Lower leg skin (tissue), 4 donors: ENCODE data around the gene ADCYAP1. TPM values are rescaled to one million over a fixed set of nuclear protein-coding genes. Genes with fewer than 3 reads are reported as not detected.

ENCODE experiments used
- DNase-seq, 2 donors: peaks; one replicate each; pipeline ENCODE4 v3.0.0-alpha.2; 2019; ENCODE audit warnings: low spot score in 2 of 2
- H3K4me3 ChIP-seq: fragments of 200-600 bp; sonication (generic); 2 replicates; pipeline ENCODE4 v1.5.1; 2017; ENCODE audit warnings: mild to moderate bottlenecking, low read depth; ENCODE audit not compliant: poor library complexity, severe bottlenecking
- POLR2A ChIP-seq, 2 donors: fragments of 450-650 bp; IDR thresholded peaks; one replicate each; pipeline ENCODE4 v1.6.1; 2016 to 2017; ENCODE audit warnings: antibody characterized with exemption in 2 of 2, mild to moderate bottlenecking in 1 of 2, moderate library complexity in 1 of 2
- WGBS, 2 donors: methylation state at CpG; one replicate each; pipeline ENCODE4 v1.1.5; 2018; 5-methylcytosine and 5-hydroxymethylcytosine counted together
- intact Hi-C: fragments of 100-400 bp; cut with DNase I; formaldehyde crosslinking; loops from one replicate; pipeline ENCODE4 v1.15.0; 2023; ENCODE audit warnings: low total_unique reads
- total RNA-seq, 4 donors: library from RNA; depleted of rRNA; stranded (reverse); fragments of >200 nt; gene quantifications; one replicate each; pipeline ENCODE4 v1.1.0, GENCODE V29; 2016
- TF ChIP-seq, protein P1 (sequence below), 3 donors: fragments of 450-650 bp; IDR thresholded peaks; one replicate each; pipeline ENCODE4 v1.5.1; 2016; ENCODE audit warnings: antibody characterized with exemption in 3 of 3, mild to moderate bottlenecking in 3 of 3, moderate library complexity in 2 of 3

The ADCYAP1 gene
- total RNA-seq, 4 donors from 2014 or later: 0.12 TPM; not detected in 3

DNA sequence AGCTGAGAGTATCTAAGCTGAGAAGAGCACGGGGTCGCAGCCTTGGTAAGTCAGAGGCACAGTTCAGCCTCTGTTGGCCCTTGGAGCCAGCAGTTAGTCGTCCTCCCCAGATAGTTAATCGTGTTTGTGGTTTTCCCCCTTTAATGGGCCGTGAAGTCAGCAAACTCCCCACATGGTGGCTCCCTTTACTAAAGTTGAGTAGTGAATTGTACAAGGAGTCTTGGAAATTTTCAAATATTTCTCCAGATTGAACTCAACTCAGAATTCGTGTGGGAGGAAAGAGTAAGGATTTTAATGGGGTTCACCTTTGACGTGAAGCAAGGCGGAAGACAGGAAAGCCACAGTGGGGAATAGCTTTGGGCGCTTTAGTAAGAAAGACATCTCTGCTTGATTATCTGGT is 2.4 kb upstream of the ADCYAP1 start:
- intact Hi-C loops: no loop called here
- peak in 1 of 2 donors; percentile 31 for DNase-seq
- 24 to 36% methylated on average over 9 of the region's 9 CpGs for WGBS, 2 donors
- H3K4me3 ChIP-seq: no peak overlapping the region
- no peak for TF ChIP-seq POLR2A (IDR thresholded peaks at IDR 0.05)
- TF ChIP-seq, protein P1, sequence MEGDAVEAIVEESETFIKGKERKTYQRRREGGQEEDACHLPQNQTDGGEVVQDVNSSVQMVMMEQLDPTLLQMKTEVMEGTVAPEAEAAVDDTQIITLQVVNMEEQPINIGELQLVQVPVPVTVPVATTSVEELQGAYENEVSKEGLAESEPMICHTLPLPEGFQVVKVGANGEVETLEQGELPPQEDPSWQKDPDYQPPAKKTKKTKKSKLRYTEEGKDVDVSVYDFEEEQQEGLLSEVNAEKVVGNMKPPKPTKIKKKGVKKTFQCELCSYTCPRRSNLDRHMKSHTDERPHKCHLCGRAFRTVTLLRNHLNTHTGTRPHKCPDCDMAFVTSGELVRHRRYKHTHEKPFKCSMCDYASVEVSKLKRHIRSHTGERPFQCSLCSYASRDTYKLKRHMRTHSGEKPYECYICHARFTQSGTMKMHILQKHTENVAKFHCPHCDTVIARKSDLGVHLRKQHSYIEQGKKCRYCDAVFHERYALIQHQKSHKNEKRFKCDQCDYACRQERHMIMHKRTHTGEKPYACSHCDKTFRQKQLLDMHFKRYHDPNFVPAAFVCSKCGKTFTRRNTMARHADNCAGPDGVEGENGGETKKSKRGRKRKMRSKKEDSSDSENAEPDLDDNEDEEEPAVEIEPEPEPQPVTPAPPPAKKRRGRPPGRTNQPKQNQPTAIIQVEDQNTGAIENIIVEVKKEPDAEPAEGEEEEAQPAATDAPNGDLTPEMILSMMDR (IDR thresholded peaks at IDR 0.05): no peak

GRCh38 chr18:903701-904100 is 970 bp upstream of the ADCYAP1 start:
- TF ChIP-seq, protein P1 (IDR thresholded peaks at IDR 0.05): no peak
- no peak for TF ChIP-seq POLR2A (IDR thresholded peaks at IDR 0.05)
- DNase-seq: peak in 1 of 2 donors; percentile 83
- intact Hi-C loops: no loop called here
- WGBS, 2 donors: 8 to 10% methylated on average over 11 of the region's 11 CpGs
- no peak overlapping the region for H3K4me3 ChIP-seq

- H3K4me3 ChIP-seq: no peak overlapping the region
- intact Hi-C loops: no loop called here
- WGBS, 2 donors: 4 to 5% methylated on average over 29 of the region's 33 CpGs
- TF ChIP-seq POLR2A (IDR thresholded peaks at IDR 0.05): no peak
- TF ChIP-seq, protein P1 (IDR thresholded peaks at IDR 0.05): no peak
- DNase-seq: peak in 1 of 2 donors; percentile 29
These were observed 756 bp downstream of the ADCYAP1 start for GRCh38 chr18:905307-905947.

DNA sequence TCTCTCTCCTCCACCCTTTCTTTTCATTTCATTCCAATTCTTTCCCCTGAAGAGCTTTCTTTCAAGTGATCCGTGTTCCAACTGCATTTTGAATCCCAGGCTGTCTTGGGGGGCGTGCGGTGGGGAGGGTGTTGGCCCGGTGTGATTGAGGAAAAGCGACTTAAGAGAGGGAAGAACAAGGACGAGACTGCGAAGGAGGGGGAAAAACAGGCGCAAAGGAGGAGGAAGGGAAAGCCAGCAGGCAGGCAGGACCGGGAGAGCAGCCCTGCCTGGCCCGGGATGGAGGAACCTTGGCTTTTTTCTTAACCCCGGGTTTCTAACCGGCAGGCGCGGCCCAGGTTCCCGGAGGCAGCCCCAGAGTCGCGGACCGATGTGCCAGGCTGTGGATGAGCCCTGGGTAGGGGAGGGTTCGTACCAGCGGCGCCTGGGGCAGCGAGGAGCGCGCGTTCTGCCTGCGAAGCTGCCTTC is 1.3 kb downstream of the ADCYAP1 start:
- intact Hi-C loops: no loop called here
- no peak for TF ChIP-seq POLR2A (IDR thresholded peaks at IDR 0.05)
- TF ChIP-seq, protein P1 (IDR thresholded peaks at IDR 0.05): no peak
- 2% methylated on average over 21 to 23 of the region's 26 CpGs for WGBS, 2 donors
- DNase-seq: no peak
- no peak overlapping the region for H3K4me3 ChIP-seq

- WGBS, 2 donors: 2 to 4% methylated on average over 37 to 46 of the region's 47 CpGs
- intact Hi-C loops: no loop called here
- DNase-seq: peak in 1 of 2 donors; percentile 70
- peak overlapping the region; percentile 5 for H3K4me3 ChIP-seq
- no peak for TF ChIP-seq POLR2A (IDR thresholded peaks at IDR 0.05)
- TF ChIP-seq, protein P1 (IDR thresholded peaks at IDR 0.05): no peak
These were observed 1.9 kb downstream of the ADCYAP1 start for GRCh38 chr18:906416-907114.
